IPS-18c (cell line): ENCODE data around the gene PDZD7.
"Not testable (repeated sequence)": the region's sequence is repeated elsewhere in the genome, so short reads cannot be mapped to it uniquely, and the experiment has no call there.

ENCODE experiments used
- H3K4me3 ChIP-seq: 2 replicates; pipeline ENCODE4 v1.7.0; 2013; ENCODE audit warnings: low read depth, mild to moderate bottlenecking, low read length, moderate library complexity; ENCODE audit not compliant: insufficient read depth
- H3K9me3 ChIP-seq: one replicate; pipeline ENCODE4 v1.6.1; 2013; ENCODE audit warnings: mild to moderate bottlenecking, low read length, moderate library complexity; ENCODE audit not compliant: control insufficient read depth, insufficient read depth

PDZD7 gene

DNA sequence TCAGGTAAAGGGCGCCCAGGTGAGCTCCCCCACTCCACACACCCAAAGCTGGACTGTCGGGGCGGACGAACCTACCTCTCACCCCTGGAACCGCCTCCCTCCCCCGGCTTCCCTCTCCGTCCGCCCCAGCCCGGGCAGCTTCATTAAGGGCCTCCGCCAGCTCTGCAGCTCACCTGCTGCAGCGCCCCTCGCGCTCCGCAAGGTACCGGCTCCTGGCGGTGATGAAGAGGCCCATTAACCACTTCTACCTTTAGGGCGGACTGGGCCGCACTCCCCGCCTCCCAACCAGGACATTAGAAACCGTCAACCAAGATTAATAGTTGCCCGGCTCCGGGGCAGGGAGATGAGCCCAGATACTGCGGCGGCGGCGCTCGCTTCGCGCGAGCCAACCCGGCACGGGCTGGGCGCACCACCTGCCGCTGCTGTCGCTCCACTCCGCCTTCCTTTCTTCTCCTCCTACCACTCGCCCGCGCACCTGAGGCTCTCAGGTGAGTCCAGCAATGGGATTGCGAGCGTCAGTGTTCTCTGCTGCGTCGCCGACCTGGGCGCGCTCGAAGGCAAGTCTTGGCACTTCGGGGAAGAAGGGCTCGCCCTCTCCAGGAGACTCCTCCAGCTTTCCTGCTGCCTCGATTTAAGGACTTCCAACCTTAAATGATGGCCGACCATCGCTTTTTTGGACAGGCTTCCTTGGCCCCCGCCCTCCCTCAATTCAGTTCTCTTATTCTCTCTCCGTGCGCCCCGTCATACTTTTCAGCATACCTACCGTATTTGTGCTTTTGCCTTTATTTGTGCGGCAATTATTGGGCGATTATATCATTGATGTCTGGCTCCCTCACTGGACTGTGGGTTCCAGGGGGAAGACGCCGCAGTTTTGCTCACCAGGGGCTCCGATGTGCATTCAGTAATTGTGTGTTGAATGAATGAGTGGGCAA, 17.3 kb upstream of the PDZD7 start:
- Histone ChIP-seq H3K9me3 (no peaks in the 10 kb centered on the region), H3K4me3 (peak overlapping the region; percentile 36)

- Histone ChIP-seq H3K9me3 (no peaks in the 10 kb centered on the region), H3K4me3 (0 out of 2 replicates have a peak overlapping the region, but pooled peaks have one; percentile 16)
Observed at GRCh38 chr10:101047268-101047667, 16.3 kb upstream of the PDZD7 start.

DNA sequence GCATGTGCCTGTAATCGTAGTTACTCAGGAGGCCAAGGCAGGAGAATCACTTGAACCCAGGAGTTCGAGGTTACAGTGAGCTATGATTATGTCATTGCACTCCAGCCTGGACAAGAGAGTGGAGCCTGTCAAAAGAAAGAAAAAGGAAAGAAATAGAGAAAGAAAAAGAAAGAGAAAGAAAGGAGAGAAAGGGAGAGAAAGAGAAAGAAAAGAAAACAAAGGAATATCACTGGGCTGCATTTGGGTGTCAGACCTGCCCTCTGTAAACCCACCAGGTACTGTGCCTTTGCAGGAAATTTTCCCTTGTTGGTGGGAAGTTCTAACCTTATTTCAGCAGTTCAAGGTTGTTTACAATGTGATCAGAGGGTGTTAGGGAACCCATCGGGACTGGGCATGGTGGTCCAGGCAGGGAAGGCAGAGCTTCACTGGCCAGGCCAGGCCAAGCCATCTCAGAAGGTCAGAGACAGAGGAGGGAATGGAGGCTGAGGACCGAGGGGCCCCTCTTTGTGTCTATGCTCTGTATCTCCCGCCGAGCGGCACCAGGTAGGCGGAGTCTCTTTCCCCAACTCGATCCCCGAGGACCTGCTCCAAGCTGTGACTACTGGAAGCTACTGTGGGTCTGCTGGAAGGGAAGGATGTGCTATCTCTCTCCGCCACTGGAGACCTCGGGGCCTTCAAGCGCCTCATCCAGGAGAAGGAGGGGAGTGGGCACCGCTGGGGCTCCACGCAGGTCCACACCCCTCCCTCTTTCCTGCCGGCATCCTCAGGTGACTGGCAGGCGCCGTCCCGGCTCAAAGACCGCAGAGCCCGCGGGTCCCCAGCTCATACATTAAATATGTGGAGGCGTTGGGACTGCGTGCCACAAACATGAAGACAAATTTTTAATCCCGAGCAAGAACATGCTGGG, 15.7 kb upstream of the PDZD7 start:
- H3K4me3 ChIP-seq, result no peak overlapping the region

DNA sequence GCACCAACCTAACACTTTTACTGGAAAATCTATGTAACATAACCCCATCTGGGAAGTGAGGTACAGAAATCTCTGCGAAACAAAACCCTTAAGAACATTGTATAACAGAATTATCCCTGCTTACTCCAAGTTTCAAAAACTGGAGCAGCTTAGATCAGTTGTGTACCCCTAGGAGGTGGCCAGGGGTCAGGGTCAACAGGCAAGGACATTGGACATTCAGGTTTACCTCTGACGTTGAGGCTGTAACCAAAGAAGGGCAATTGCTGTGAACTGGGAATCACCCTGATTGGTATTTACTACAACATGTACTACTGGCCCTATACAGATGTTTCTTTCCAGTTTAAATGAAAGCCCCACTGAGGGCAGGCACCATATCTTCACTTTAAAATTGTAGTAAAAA, 13.2 kb upstream of the PDZD7 start:
- H3K4me3 ChIP-seq, result no peak overlapping the region
- H3K9me3 ChIP-seq, result no peaks in the 10 kb centered on the region

More for the DNA sequence above, 15.7 kb upstream of the PDZD7 start:
- H3K9me3 ChIP-seq, result no peaks in the 10 kb centered on the region

DNA sequence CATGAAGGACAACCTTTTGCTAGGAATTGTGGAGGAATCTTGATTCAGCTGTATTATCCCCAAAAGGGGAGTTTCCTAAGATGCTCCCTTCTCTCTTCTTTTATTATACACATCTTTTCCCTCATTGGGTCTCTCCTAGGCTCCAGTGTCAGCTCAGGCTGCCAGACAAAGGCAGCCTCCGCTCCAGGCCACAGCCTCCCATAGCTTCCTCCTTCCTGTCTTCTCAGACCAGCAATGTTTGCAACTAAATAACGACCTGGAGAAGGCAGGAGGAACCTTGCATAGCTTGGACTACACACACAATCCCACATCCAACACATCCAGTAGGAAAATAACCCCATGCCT, 12.4 kb upstream of the PDZD7 start:
- Histone ChIP-seq H3K4me3 (peak overlapping the region; percentile 62; the same call in 1 of the 2 replicates), H3K9me3 (no peaks in the 10 kb centered on the region)

DNA sequence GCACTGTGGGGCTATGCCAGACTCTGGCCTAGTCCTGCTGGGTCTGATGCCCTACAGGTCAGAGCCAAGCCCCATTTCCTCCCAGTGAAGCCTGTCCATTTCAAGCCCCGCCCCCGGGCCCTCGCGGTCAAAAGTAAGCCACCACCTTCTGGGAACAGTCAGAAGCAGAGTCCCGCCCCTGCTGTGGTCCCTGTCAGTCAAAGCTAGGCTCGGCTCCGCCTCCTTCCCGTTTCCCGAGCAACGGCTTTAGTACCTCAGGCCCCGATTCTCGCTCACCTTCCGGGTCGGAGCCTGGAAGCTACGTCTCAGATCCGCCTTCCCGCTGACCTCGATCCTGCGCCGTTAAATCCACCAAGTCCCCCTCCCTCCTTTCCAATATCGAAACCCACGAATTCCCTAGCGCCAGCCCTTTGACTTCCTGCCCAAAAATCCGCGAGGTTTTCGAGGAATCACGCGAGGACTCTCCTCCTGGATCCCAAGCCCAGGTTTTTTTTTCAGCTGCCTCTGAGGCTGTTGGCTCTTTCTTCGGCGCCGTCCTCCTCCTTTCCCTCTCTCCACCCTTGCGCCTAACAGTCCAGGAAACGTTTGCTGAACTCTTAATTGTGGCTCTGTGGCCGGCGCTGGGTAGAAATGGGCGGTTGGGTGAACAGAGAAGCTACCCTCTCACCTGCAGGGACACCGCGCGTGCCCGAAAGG, 11.9 kb upstream of the PDZD7 start:
- H3K9me3 ChIP-seq, result no peaks in the 10 kb centered on the region
- peak overlapping the region; percentile 62 for H3K4me3 ChIP-seq

- no peaks in the 10 kb centered on the region for H3K9me3 ChIP-seq
- H3K4me3 ChIP-seq, result 0 out of 2 replicates have a peak overlapping the region, but pooled peaks have one; percentile 62
Observed at GRCh38 chr10:101042118-101042517, 11.2 kb upstream of the PDZD7 start.

- Histone ChIP-seq H3K4me3 (no peak overlapping the region), H3K9me3 (no peaks in the 10 kb centered on the region)
Observed at GRCh38 chr10:101041252-101041761, 10.4 kb upstream of the PDZD7 start.

DNA sequence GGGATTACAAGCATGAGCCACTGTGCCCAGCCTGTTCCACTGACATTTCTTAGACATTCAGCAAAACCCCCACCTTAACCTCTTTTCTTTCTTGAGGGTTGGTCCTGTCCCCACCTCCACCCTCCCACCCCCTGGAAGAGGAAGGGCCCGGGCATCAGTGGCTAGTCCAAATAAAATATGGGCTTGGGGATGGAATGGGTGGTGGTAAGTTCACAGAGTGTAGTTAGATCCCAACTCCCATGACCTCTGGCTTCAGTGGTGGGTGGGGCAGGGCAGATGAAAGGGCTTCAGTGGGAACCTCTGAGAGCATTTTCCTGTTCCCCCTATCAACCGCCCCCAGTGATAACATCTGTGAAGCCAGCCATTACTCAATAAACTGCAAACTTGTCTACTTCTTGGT, 9.9 kb upstream of the PDZD7 start:
- no peak overlapping the region for H3K4me3 ChIP-seq
- no peaks in the 10 kb centered on the region for H3K9me3 ChIP-seq

GRCh38 chr10:101040061-101040460, 9.1 kb upstream of the PDZD7 start:
- H3K9me3 ChIP-seq, result no peaks in the 10 kb centered on the region
- H3K4me3 ChIP-seq, result no peak overlapping the region

- no peak overlapping the region for H3K4me3 ChIP-seq
- no peaks in the 10 kb centered on the region for H3K9me3 ChIP-seq
Observed at GRCh38 chr10:101038484-101038883, 7.6 kb upstream of the PDZD7 start.

DNA sequence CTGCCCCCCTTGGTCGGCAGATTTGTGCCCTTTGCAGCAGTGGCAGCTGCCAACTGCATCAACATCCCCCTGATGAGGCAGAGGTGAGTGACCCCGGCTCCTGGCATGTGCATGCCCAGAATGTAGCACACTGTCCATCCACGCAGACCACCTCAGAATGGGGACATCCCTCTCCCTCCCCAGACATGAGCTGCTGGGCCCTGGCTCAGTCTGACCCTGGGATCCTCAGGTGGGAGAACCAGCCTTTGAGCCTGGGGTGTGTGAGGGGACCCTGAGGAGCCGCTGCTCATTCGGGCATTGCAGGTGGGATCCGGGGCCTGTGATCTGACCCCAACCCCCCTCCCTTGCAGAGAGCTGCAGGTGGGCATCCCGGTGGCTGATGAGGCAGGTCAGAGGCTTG, 5.8 kb upstream of the PDZD7 start:
- Histone ChIP-seq H3K9me3 (no peaks in the 10 kb centered on the region), H3K4me3 (no peak overlapping the region)

DNA sequence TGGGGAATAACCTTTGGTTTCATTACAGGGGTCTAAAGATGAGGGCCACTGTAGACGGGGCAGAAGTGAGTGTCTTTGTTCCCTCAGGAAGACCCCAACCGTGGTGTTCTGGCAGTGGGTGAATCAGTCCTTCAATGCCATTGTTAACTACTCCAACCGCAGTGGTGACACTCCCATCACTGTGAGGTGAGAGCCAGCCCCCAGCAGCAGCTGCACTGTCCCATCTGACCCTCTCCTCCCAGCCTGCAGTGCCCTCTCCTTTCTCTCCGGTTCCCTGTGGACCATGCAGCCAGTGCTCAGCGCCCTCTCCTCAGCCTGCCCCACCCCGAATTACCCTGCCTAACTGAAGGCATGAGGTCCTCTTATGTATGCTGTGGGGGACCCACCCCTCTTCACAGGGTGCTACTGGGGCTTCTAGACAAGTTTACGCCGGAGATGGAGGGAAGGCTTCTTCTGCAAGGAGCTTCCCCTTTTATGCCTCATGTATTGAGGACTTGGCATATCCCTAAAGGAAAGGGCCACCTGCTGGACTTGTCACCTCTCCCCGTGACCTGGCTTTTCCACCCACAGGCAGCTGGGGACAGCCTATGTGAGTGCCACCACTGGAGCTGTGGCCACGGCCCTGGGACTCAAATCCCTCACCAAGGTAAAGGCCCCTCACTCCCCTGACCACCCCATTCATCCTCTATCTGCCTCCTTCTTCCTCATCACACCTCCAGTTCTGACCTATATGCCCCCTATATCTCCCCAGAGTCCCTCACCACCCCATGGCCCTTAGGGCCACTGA, 5.2 kb upstream of the PDZD7 start:
- no peak overlapping the region for H3K4me3 ChIP-seq
- no peaks in the 10 kb centered on the region for H3K9me3 ChIP-seq

- Histone ChIP-seq H3K9me3 (no peaks in the 10 kb centered on the region), H3K4me3 (no peak overlapping the region)
Observed at GRCh38 chr10:101035314-101035713, 4.4 kb upstream of the PDZD7 start.

DNA sequence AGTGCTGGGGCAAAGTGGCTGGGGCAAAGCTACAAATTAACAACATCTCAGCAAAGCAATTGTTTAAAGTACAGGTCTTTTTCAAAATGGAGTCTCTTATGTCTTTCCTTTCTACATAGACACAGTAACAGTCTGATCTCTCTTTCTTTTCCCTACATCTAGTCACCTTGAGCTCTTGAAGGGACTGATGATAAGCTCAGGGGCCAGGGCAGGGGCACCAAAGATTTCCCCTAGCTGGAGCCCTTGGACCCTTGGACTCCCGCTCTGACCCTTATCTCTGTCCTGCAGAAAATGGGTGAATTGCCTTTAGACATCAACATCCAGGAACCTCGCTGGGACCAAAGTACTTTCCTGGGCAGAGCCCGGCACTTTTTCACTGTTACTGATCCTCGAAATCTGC, 3.5 kb upstream of the PDZD7 start:
- not testable (repeated sequence) for H3K9me3 ChIP-seq, H3K4me3 ChIP-seq

DNA sequence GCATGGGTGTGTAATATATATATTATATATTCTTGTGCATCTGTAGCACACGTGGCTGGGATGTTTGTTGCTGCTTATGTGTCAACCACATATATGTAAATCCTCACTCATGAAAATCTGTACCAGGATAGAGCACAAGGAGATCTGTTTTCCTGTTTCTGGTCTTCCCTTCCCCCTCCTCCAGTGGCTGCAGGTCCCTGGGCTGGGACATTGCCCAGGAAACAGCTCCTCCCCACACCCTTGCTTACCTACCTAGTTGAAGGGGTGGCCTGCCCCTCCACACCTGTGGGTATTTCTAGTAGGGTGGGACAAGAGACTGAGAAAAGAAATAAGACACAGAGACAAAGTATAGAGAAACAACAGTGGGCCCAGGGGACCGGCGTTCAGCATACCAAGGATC, 2.3 kb upstream of the PDZD7 start:
- Histone ChIP-seq H3K9me3 (no peaks in the 10 kb centered on the region), H3K4me3 (no peak overlapping the region)
